GM13977 (cell line): ENCODE measurements around the gene UPB1.

Experiments
- DNase-seq: peaks from one replicate; pipeline ENCODE4 v3.0.0; 2012; ENCODE audit warnings: low spot score
- in situ Hi-C: fragments of 300-500 bp; cut with MboI; formaldehyde crosslinking; loops from one replicate; pipeline ENCODE4 v1.12.0; 2022; ENCODE audit warnings: low sequenced_read_pairs, low pct_unique_long_range_greater_than_20kb, mixed read lengths, inconsistent platforms; ENCODE audit not compliant: unreplicated experiment
- TF ChIP-seq, protein P1 (sequence below): IDR thresholded peaks from 2 replicates; pipeline ENCODE4 v1.5.1; 2012; ENCODE audit warnings: mild to moderate bottlenecking, control low read depth; ENCODE audit not compliant: insufficient read depth; ENCODE audit errors: extremely low read depth, missing control alignments

The UPB1 gene

GRCh38 chr22:24497841-24498258, 2.7 kb downstream of the UPB1 start:
- TF ChIP-seq, protein P1, sequence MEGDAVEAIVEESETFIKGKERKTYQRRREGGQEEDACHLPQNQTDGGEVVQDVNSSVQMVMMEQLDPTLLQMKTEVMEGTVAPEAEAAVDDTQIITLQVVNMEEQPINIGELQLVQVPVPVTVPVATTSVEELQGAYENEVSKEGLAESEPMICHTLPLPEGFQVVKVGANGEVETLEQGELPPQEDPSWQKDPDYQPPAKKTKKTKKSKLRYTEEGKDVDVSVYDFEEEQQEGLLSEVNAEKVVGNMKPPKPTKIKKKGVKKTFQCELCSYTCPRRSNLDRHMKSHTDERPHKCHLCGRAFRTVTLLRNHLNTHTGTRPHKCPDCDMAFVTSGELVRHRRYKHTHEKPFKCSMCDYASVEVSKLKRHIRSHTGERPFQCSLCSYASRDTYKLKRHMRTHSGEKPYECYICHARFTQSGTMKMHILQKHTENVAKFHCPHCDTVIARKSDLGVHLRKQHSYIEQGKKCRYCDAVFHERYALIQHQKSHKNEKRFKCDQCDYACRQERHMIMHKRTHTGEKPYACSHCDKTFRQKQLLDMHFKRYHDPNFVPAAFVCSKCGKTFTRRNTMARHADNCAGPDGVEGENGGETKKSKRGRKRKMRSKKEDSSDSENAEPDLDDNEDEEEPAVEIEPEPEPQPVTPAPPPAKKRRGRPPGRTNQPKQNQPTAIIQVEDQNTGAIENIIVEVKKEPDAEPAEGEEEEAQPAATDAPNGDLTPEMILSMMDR: no peak
- no peak for DNase-seq
- in situ Hi-C loops: no loop called here

GRCh38 chr22:24498824-24499223, 3.7 kb downstream of the UPB1 start:
- in situ Hi-C loops: no loop called here
- DNase-seq: no peak
- TF ChIP-seq, protein P1: no peak

GRCh38 chr22:24499706-24500276, 4.7 kb downstream of the UPB1 start:
- no peak for DNase-seq
- TF ChIP-seq, protein P1: no peak
- in situ Hi-C loops: loop anchor here (10.0 kb wide), 1 partner anchor 75 kb away; the partner anchor contains the start of gene ADORA2A

- no peak for DNase-seq
- in situ Hi-C loops: loop anchor here (10.0 kb wide), 1 partner anchor 76 kb away; the partner anchor contains the start of gene ADORA2A
- TF ChIP-seq, protein P1: no peak
These were observed 5.2 kb downstream of the UPB1 start for GRCh38 chr22:24500277-24500820.

- TF ChIP-seq, protein P1: no peak
- in situ Hi-C loops: loop anchor here (10.0 kb wide), 1 partner anchor 77 kb away; the partner anchor contains the start of gene ADORA2A
- DNase-seq: no peak
These were observed 6.3 kb downstream of the UPB1 start for GRCh38 chr22:24501301-24502005.

- in situ Hi-C loops: loop anchor here (10.0 kb wide), 1 partner anchor 77 kb away; the partner anchor contains the start of gene ADORA2A
- TF ChIP-seq, protein P1: no peak
These were observed 6.9 kb downstream of the UPB1 start for GRCh38 chr22:24502034-24502433.

More at GRCh38 chr22:24502034-24502433, 6.9 kb downstream of the UPB1 start:
- DNase-seq: no peak
